ENCODE data around the gene ZFP28. TPM values are rescaled to one million over a fixed set of nuclear protein-coding genes. Genes with fewer than 3 reads are reported as not detected.

ZFP28 gene
- total RNA-seq, 1 donor from 2014 or later = 2.3 TPM

GRCh38 chr19:56594783-56595547 lies 56.2 kb downstream of the ZFP28 start, which contains the start of gene ZNF71:
Gene ZNF71 (plus strand): TSS chr19:56595302. CDS start chr19:56601559, 6,257 bp downstream.
- Mint-ChIP-seq H3K36me3 (ENCODE audit: low read depth, unreplicated experiment) (peaks cover 25% of the 10 kb centered on the region), H3K9me3 (ENCODE audit: unreplicated experiment) (peaks cover 23% of the 10 kb centered on the region), H3K4me1 (ENCODE audit: low read depth, unreplicated experiment) (peaks cover 12% of the 10 kb centered on the region), H3K4me3 (ENCODE audit: unreplicated experiment) (peak within 1 kb of the TSS; percentile 100), H3K27me3 (ENCODE audit: low read depth, unreplicated experiment) (peaks cover 2% of the 10 kb centered on the region), H3K27ac (ENCODE audit: unreplicated experiment) (peak within 1 kb of the TSS; percentile 95)
- peak within 1 kb of the TSS; percentile 92 for H3K9ac ChIP-seq (ENCODE audit: low read length)
- peaks cover 18% of the 10 kb centered on the region for H4K20me1 ChIP-seq (ENCODE audit: insufficient read depth, low read length)
- DNase-seq (ENCODE audit: low read depth) (peak; percentile 66), FAIRE-seq (no peak)
- peak within 1 kb of the TSS; percentile 31 for H3K27ac ChIP-seq (ENCODE audit: low read depth, low read length)
- peak within 1 kb of the TSS; percentile 100 for H3K4me2 ChIP-seq (ENCODE audit: low read length)
- H2AFZ ChIP-seq (ENCODE audit: low read depth, low read length) = peak within 1 kb of the TSS; percentile 96
- H3K4me3 ChIP-seq (ENCODE audit: insufficient read depth, low read depth, low read length) = peak within 1 kb of the TSS; percentile 96
- peaks cover 4% of the 10 kb centered on the region for H3K9me3 ChIP-seq (ENCODE audit: insufficient read depth, low read depth, low read length)
- H3K36me3 ChIP-seq (ENCODE audit: insufficient read depth, low read length) = peaks cover 3% of the 10 kb centered on the region
- peaks cover 43% of the 10 kb centered on the region for H3K79me2 ChIP-seq (ENCODE audit: insufficient read depth, low read length)
- H3K27me3 ChIP-seq (ENCODE audit: insufficient read depth, low read length) = no peaks in the 10 kb centered on the region
- TF ChIP-seq CTCF (IDR thresholded peaks at IDR 0.05; ENCODE audit: insufficient read depth, low read depth, low read length) = no peak
- TF ChIP-seq EZH2 (IDR thresholded peaks at IDR 0.05; ENCODE audit: insufficient read depth, low read length) = no peak
- peaks cover 11% of the 10 kb centered on the region for H3K4me1 ChIP-seq (ENCODE audit: insufficient read depth, low read length)

GRCh38 chr19:56595548-56595899 lies 56.8 kb downstream of the ZFP28 start:
- peak overlapping the region; percentile 100 for H3K4me2 ChIP-seq (ENCODE audit: low read length)
- no peaks in the 10 kb centered on the region for H3K9me3 ChIP-seq (ENCODE audit: insufficient read depth, low read depth, low read length)
- H2AFZ ChIP-seq (ENCODE audit: low read depth, low read length) = peak overlapping the region; percentile 96
- no peak for FAIRE-seq
- Mint-ChIP-seq H3K4me3 (ENCODE audit: unreplicated experiment) (peak overlapping the region; percentile 100), H3K9me3 (ENCODE audit: unreplicated experiment) (peaks cover 23% of the 10 kb centered on the region), H3K27me3 (ENCODE audit: low read depth, unreplicated experiment) (peaks cover 2% of the 10 kb centered on the region), H3K4me1 (ENCODE audit: low read depth, unreplicated experiment) (peaks cover 12% of the 10 kb centered on the region), H3K27ac (ENCODE audit: unreplicated experiment) (peak overlapping the region; percentile 95), H3K36me3 (ENCODE audit: low read depth, unreplicated experiment) (peaks cover 27% of the 10 kb centered on the region)
- H3K27ac ChIP-seq (ENCODE audit: low read depth, low read length) = peak overlapping the region; percentile 31
- no peak for TF ChIP-seq CTCF (IDR thresholded peaks at IDR 0.05; ENCODE audit: insufficient read depth, low read depth, low read length)
- TF ChIP-seq EZH2 (IDR thresholded peaks at IDR 0.05; ENCODE audit: insufficient read depth, low read length) = no peak
- peaks cover 3% of the 10 kb centered on the region for H3K36me3 ChIP-seq (ENCODE audit: insufficient read depth, low read length)
- DNase-seq (ENCODE audit: low read depth) = peak; percentile 28
- peak overlapping the region; percentile 92 for H3K9ac ChIP-seq (ENCODE audit: low read length)
- peaks cover 11% of the 10 kb centered on the region for H3K4me1 ChIP-seq (ENCODE audit: insufficient read depth, low read length)
- no peaks in the 10 kb centered on the region for H3K27me3 ChIP-seq (ENCODE audit: insufficient read depth, low read length)
- peak overlapping the region; percentile 96 for H3K4me3 ChIP-seq (ENCODE audit: insufficient read depth, low read depth, low read length)
- peaks cover 45% of the 10 kb centered on the region for H3K79me2 ChIP-seq (ENCODE audit: insufficient read depth, low read length)
- peaks cover 20% of the 10 kb centered on the region for H4K20me1 ChIP-seq (ENCODE audit: insufficient read depth, low read length)

GRCh38 chr19:56596676-56597075 lies 57.9 kb downstream of the ZFP28 start:
- peak overlapping the region; percentile 100 for H3K4me2 ChIP-seq (ENCODE audit: low read length)
- TF ChIP-seq EZH2 (IDR thresholded peaks at IDR 0.05; ENCODE audit: insufficient read depth, low read length) (no peak), CTCF (IDR thresholded peaks at IDR 0.05; ENCODE audit: insufficient read depth, low read depth, low read length) (no peak)
- H2AFZ ChIP-seq (ENCODE audit: low read depth, low read length) = no peak overlapping the region
- peaks cover 56% of the 10 kb centered on the region for H3K79me2 ChIP-seq (ENCODE audit: insufficient read depth, low read length)
- DNase-seq (ENCODE audit: low read depth) (no peak), FAIRE-seq (no peak)
- H3K27me3 ChIP-seq (ENCODE audit: insufficient read depth, low read length) = no peaks in the 10 kb centered on the region
- H3K4me1 Mint-ChIP-seq (ENCODE audit: low read depth, unreplicated experiment) = peaks cover 17% of the 10 kb centered on the region
- no peak overlapping the region for H3K4me3 Mint-ChIP-seq (ENCODE audit: unreplicated experiment)
- no peaks in the 10 kb centered on the region for H3K27me3 Mint-ChIP-seq (ENCODE audit: low read depth, unreplicated experiment)
- no peak overlapping the region for H3K27ac ChIP-seq (ENCODE audit: low read depth, low read length)
- H4K20me1 ChIP-seq (ENCODE audit: insufficient read depth, low read length) = peaks cover 30% of the 10 kb centered on the region
- peaks cover 11% of the 10 kb centered on the region for H3K4me1 ChIP-seq (ENCODE audit: insufficient read depth, low read length)
- H3K36me3 Mint-ChIP-seq (ENCODE audit: low read depth, unreplicated experiment) = peaks cover 36% of the 10 kb centered on the region
- no peak overlapping the region for H3K4me3 ChIP-seq (ENCODE audit: insufficient read depth, low read depth, low read length)
- H3K9ac ChIP-seq (ENCODE audit: low read length) = no peak overlapping the region
- peaks cover 21% of the 10 kb centered on the region for H3K9me3 Mint-ChIP-seq (ENCODE audit: unreplicated experiment)
- peaks cover 3% of the 10 kb centered on the region for H3K36me3 ChIP-seq (ENCODE audit: insufficient read depth, low read length)
- H3K9me3 ChIP-seq (ENCODE audit: insufficient read depth, low read depth, low read length) = no peaks in the 10 kb centered on the region
- no peak overlapping the region for H3K27ac Mint-ChIP-seq (ENCODE audit: unreplicated experiment)

Measured in astrocyte (in vitro differentiated cells and primary cell).